Measurements from ENCODE around the gene MINDY4.

DNA sequence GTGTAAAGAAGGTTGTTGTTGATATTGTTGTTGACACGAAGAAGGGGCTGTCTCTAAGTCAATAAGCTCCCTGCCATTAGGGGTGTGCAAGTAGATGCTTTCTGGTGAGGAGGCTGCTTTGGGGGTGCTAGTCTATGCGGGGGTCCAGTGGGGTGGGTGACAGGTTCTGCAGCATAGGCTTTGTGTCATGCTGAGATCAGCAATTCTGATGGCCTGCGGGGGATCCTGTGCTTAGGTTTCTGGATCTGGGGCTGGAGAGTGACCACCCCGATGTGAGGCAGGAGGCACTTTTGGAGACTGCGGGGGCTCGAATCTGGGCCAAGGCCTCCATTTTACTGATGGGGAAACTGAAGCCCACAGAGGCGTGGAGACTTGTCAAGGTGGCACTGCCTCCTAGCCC is 145.6 kb downstream of the MINDY4 start:
- no peak for TF ChIP-seq POLR2A (IDR thresholded peaks at IDR 0.05; ENCODE audit: low read depth)
- TF ChIP-seq POLR2AphosphoS5 (IDR thresholded peaks at IDR 0.05): no peak
